GM19467 (cell line): ENCODE measurements around the gene CDC42BPA.
"Not testable (repeated sequence)": the region's sequence is repeated elsewhere in the genome, so short reads cannot be mapped to it uniquely, and the experiment has no call there.

Source experiments
- ATAC-seq: cut with Tn5 transposase; IDR thresholded peaks from one replicate; pipeline ENCODE4 v1.9.1; 2021; ENCODE audit warnings: mild to moderate bottlenecking, moderate library complexity; ENCODE audit not compliant: unreplicated experiment

Gene CDC42BPA

GRCh38 chr1:226973371-226973897, 344.9 kb downstream of the CDC42BPA start:
- no peak for ATAC-seq

- no peak for ATAC-seq
These were observed 345.4 kb downstream of the CDC42BPA start for GRCh38 chr1:226972931-226973330.

GRCh38 chr1:226971765-226972164, 346.5 kb downstream of the CDC42BPA start:
- no peak for ATAC-seq

GRCh38 chr1:226967665-226968064, 350.6 kb downstream of the CDC42BPA start:
- no peak for ATAC-seq

- no peak for ATAC-seq
These were observed 351.6 kb downstream of the CDC42BPA start for GRCh38 chr1:226966683-226967082.

GRCh38 chr1:226965581-226966440, 352.5 kb downstream of the CDC42BPA start:
- ATAC-seq: no peak

GRCh38 chr1:226964611-226965486, 353.4 kb downstream of the CDC42BPA start:
- no peak for ATAC-seq

GRCh38 chr1:226964068-226964425, 354.2 kb downstream of the CDC42BPA start:
- no peak for ATAC-seq

- no peak for ATAC-seq
These were observed 355.6 kb downstream of the CDC42BPA start for GRCh38 chr1:226962421-226963391.

GRCh38 chr1:226960944-226961765, 357.1 kb downstream of the CDC42BPA start:
- ATAC-seq: no peak

- no peak for ATAC-seq
These were observed 358.0 kb downstream of the CDC42BPA start for GRCh38 chr1:226960256-226960655.

GRCh38 chr1:226958300-226958699, 360.0 kb downstream of the CDC42BPA start:
- no peak for ATAC-seq

- no peak for ATAC-seq
These were observed 360.6 kb downstream of the CDC42BPA start for GRCh38 chr1:226957714-226958113.

- ATAC-seq: no peak
These were observed 361.2 kb downstream of the CDC42BPA start for GRCh38 chr1:226956942-226957713.

GRCh38 chr1:226955857-226956256, 362.4 kb downstream of the CDC42BPA start:
- ATAC-seq: not testable (repeated sequence)

GRCh38 chr1:226954777-226955176, 363.5 kb downstream of the CDC42BPA start:
- no peak for ATAC-seq

- no peak for ATAC-seq
These were observed 364.0 kb downstream of the CDC42BPA start for GRCh38 chr1:226954337-226954736.

GRCh38 chr1:226953175-226953800, 365.0 kb downstream of the CDC42BPA start:
- ATAC-seq: no peak

GRCh38 chr1:226952118-226952441, 366.2 kb downstream of the CDC42BPA start:
- no peak for ATAC-seq
